Tongue (tissue), 2 donors: Measurements from ENCODE around the gene PERCC1. TPM values are rescaled to one million over a fixed set of nuclear protein-coding genes. Genes with fewer than 3 reads are reported as not detected.
A peak's percentile ranks its signal among the peaks of the same experiment; 100 is the strongest.

ENCODE experiments used
- DNase-seq: peaks from one replicate; pipeline ENCODE4 v3.0.0-alpha.2; 2015
- total RNA-seq: library from RNA; depleted of rRNA; stranded (reverse); fragments of >200 nt; gene quantifications from one replicate; pipeline ENCODE4 v1.2.3, GENCODE V29; 2014

Gene PERCC1
- total RNA-seq, 1 donor from 2014 or later = not detected

- DNase-seq = no peak
Observed at GRCh38 chr16:1450218-1450617, 19.3 kb downstream of the PERCC1 start.

- DNase-seq = no peak
Observed at GRCh38 chr16:1450841-1451240, 20.0 kb downstream of the PERCC1 start.

GRCh38 chr16:1451702-1452392, 21.0 kb downstream of the PERCC1 start:
- DNase-seq = no peak

GRCh38 chr16:1452530-1452929, 21.7 kb downstream of the PERCC1 start:
- no peak for DNase-seq

- no peak for DNase-seq
Observed at GRCh38 chr16:1453316-1453715, 22.4 kb downstream of the PERCC1 start.

GRCh38 chr16:1454561-1454960, 23.7 kb downstream of the PERCC1 start:
- no peak for DNase-seq

GRCh38 chr16:1455190-1456171, 24.6 kb downstream of the PERCC1 start:
- no peak for DNase-seq

GRCh38 chr16:1456951-1457350, 26.1 kb downstream of the PERCC1 start:
- no peak for DNase-seq

- no peak for DNase-seq
Observed at GRCh38 chr16:1457489-1458245, 26.8 kb downstream of the PERCC1 start.

- no peak for DNase-seq
Observed at GRCh38 chr16:1458336-1458976, 27.6 kb downstream of the PERCC1 start.

- no peak for DNase-seq
Observed at GRCh38 chr16:1458977-1459341, 28.1 kb downstream of the PERCC1 start.

GRCh38 chr16:1459967-1460366, 29.1 kb downstream of the PERCC1 start:
- DNase-seq = no peak

GRCh38 chr16:1460602-1461138, 29.8 kb downstream of the PERCC1 start:
- no peak for DNase-seq

- DNase-seq = peak; percentile 29
Observed at GRCh38 chr16:1461146-1461545, 30.3 kb downstream of the PERCC1 start.

GRCh38 chr16:1464196-1464893, 33.5 kb downstream of the PERCC1 start:
- DNase-seq = no peak

GRCh38 chr16:1464894-1465566, 34.2 kb downstream of the PERCC1 start:
- no peak for DNase-seq

- no peak for DNase-seq
Observed at GRCh38 chr16:1465567-1465915, 34.7 kb downstream of the PERCC1 start.

- no peak for DNase-seq
Observed at GRCh38 chr16:1466054-1466453, 35.2 kb downstream of the PERCC1 start.

- no peak for DNase-seq
Observed at GRCh38 chr16:1466968-1467521, 36.2 kb downstream of the PERCC1 start.

- no peak for DNase-seq
Observed at GRCh38 chr16:1468426-1468810, 37.5 kb downstream of the PERCC1 start.
